CD14-positive monocyte (primary cell): ENCODE data around the gene SULF2. TPM values are rescaled to one million over a fixed set of nuclear protein-coding genes. Genes with fewer than 3 reads are reported as not detected.

Experiments used
- DNase-seq, 3 donors: peaks; one replicate each; pipeline ENCODE4 v3.0.0-alpha.2; 2011 to 2022
- H2AFZ ChIP-seq: 2 replicates; pipeline ENCODE4 v1.6.0; 2012; ENCODE audit warnings: mild to moderate bottlenecking, low read depth, low read length, inconsistent platforms; ENCODE audit not compliant: insufficient read depth, poor library complexity, severe bottlenecking
- H3K27ac ChIP-seq, 2 donors: 1 replicate in 1 of 2; 2 replicates in 1 of 2; pipeline ENCODE4 v1.5.1; 2012 to 2013; ENCODE audit warnings: low read length in 2 of 2, control low read depth in 1 of 2, inconsistent platforms in 1 of 2, low read depth in 1 of 2, mild to moderate bottlenecking in 1 of 2
- H3K27me3 ChIP-seq, 2 donors: one replicate each; pipeline versions ENCODE4 v1.6.0 to v1.6.1; 2011 to 2013; ENCODE audit warnings: low read length in 2 of 2; ENCODE audit not compliant: control insufficient read depth in 2 of 2, insufficient read depth in 2 of 2
- H3K36me3 ChIP-seq, 2 donors: replicated peaks in 1 of 2; 1 replicate in 1 of 2; 2 replicates in 1 of 2; pipeline versions ENCODE4 v1.5.1 to v1.6.1; 2012 to 2013; ENCODE audit warnings: low read length in 2 of 2, control low read depth in 1 of 2, inconsistent platforms in 1 of 2, mild to moderate bottlenecking in 1 of 2; ENCODE audit not compliant: insufficient read depth in 2 of 2, control insufficient read depth in 1 of 2
- H3K4me1 ChIP-seq, 2 donors: 1 replicate in 1 of 2; 2 replicates in 1 of 2; pipeline versions ENCODE4 v1.5.1 to v1.6.1; 2012 to 2013; ENCODE audit warnings: low read length in 2 of 2, control low read depth in 1 of 2, inconsistent platforms in 1 of 2, mild to moderate bottlenecking in 1 of 2, moderate library complexity in 1 of 2; ENCODE audit not compliant: insufficient read depth in 2 of 2, control insufficient read depth in 1 of 2
- H3K4me2 ChIP-seq: replicated peaks from 2 replicates; pipeline ENCODE3; 2012; ENCODE audit warnings: low read length, moderate library complexity, mild to moderate bottlenecking; ENCODE audit not compliant: poor library complexity, severe bottlenecking; ENCODE audit errors: extremely low read depth
- H3K4me3 ChIP-seq, 3 experiments: fragments of 200-600 bp in 1 of 3; sonication (generic) in 1 of 3; replicated peaks in 1 of 3; 1 replicate in 2 of 3; 2 replicates in 1 of 3; pipeline ENCODE4 v1.5.1; 2011 to 2013; ENCODE audit warnings: low read length in 3 of 3, mild to moderate bottlenecking in 3 of 3, control low read depth in 2 of 3, low read depth in 2 of 3, inconsistent platforms in 1 of 3, moderate library complexity in 1 of 3
- H3K79me2 ChIP-seq: 2 replicates; pipeline ENCODE4 v1.6.0; 2012; ENCODE audit warnings: mild to moderate bottlenecking, control low read depth, inconsistent platforms, low read length, moderate library complexity; ENCODE audit not compliant: insufficient read depth
- H3K9ac ChIP-seq: 2 replicates; pipeline ENCODE4 v1.6.0; 2017; ENCODE audit warnings: low read length, mild to moderate bottlenecking; ENCODE audit not compliant: insufficient read depth, poor library complexity, severe bottlenecking
- H3K9me3 ChIP-seq, 2 donors: replicated peaks in 1 of 2; 1 replicate in 1 of 2; 2 replicates in 1 of 2; pipeline versions ENCODE4 v1.5.1 to v1.6.1; 2012 to 2013; ENCODE audit warnings: low read length in 2 of 2, control low read depth in 1 of 2; ENCODE audit not compliant: control insufficient read depth in 1 of 2, insufficient read depth in 1 of 2
- H4K20me1 ChIP-seq: 2 replicates; pipeline ENCODE4 v1.6.0; 2012; ENCODE audit warnings: mild to moderate bottlenecking, low read length, control low read depth, moderate library complexity; ENCODE audit not compliant: insufficient read depth
- H3K27ac Mint-ChIP-seq, 7 donors: one replicate each; pipeline ENCODE4 v1.8.0; 2020; ENCODE audit warnings: mild to moderate bottlenecking in 7 of 7, mixed read lengths in 7 of 7, moderate library complexity in 6 of 7, inconsistent platforms in 2 of 7
- H3K27me3 Mint-ChIP-seq, 3 donors: one replicate each; pipeline ENCODE4 v1.8.0; 2021 to 2022; ENCODE audit warnings: low read depth in 3 of 3, mild to moderate bottlenecking in 3 of 3, mixed read lengths in 3 of 3, moderate library complexity in 3 of 3, inconsistent platforms in 1 of 3
- H3K36me3 Mint-ChIP-seq, 2 donors: one replicate each; pipeline ENCODE4 v1.8.0; 2020; ENCODE audit warnings: mixed read lengths in 2 of 2, inconsistent platforms in 1 of 2, mild to moderate bottlenecking in 1 of 2
- H3K4me1 Mint-ChIP-seq: one replicate; pipeline ENCODE4 v1.8.0; 2020; ENCODE audit warnings: mild to moderate bottlenecking, mixed read lengths
- H3K4me3 Mint-ChIP-seq, 2 donors: one replicate each; pipeline ENCODE4 v1.8.0; 2020; ENCODE audit warnings: mild to moderate bottlenecking in 2 of 2, mixed read lengths in 2 of 2, moderate library complexity in 1 of 2
- H3K9me3 Mint-ChIP-seq, 7 donors: one replicate each; pipeline ENCODE4 v1.8.0; 2020 to 2022; ENCODE audit warnings: mixed read lengths in 7 of 7, mild to moderate bottlenecking in 6 of 7, moderate library complexity in 6 of 7, inconsistent platforms in 2 of 7
- WGBS: methylation state at CpG from one replicate; pipeline ENCODE4 v1.1.5; 2013; ENCODE audit warnings: missing lambda C conversion rate; ENCODE audit not compliant: insufficient coverage; 5-methylcytosine and 5-hydroxymethylcytosine counted together
- intact Hi-C, 2 donors: fragments of 100-400 bp; cut with micrococcal nuclease; formaldehyde crosslinking; loops; one replicate each; pipeline versions ENCODE4 v1.15.0 to v1.15.1; 2023
- polyA plus RNA-seq, 3 donors: library from polyadenylated mRNA; depleted of rRNA in 1 of 3; unstranded in 2 of 3; stranded (reverse) in 1 of 3; fragments of 300-500 nt in 2 of 3; fragments of >200 nt in 1 of 3; fragmentation: Illumina TruSeq in 2 of 3; gene quantifications; 1 replicate in 2 of 3; 2 replicates in 1 of 3; pipeline ENCODE4 v1.2.3, GENCODE V29; 2012 to 2021
- TF ChIP-seq, protein P1 (sequence below): fragments of 200-600 bp; IDR thresholded peaks from one replicate; pipeline ENCODE4 v1.8.0; 2022; ENCODE audit warnings: antibody characterized with exemption, mild to moderate bottlenecking

SULF2 gene
- polyA plus RNA-seq, 3 donors = 60.3 to 156 (median 75.5) TPM

DNA sequence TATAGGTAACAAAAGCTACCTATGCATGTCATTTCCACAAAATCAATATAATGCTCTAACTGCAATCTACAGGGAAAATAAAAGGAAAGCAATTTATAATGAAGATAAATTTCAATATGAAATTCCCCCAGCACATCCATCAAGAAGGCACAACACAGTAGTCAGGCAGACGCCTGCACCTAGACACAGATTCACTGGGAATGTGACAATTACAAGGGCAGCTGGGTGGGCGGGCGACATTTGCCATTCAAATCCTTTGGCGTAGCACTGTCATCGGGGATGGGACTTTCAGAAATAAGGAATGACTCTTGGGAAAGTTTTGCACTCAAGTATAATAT is 60.4 kb downstream of the SULF2 start:
- peaks cover 0 to 3% (median 0%) of the 10 kb centered on the region in 3 donors for H3K27me3 Mint-ChIP-seq
- H3K4me1 Mint-ChIP-seq = peaks cover 59% of the 10 kb centered on the region
- Histone ChIP-seq H3K36me3 (peaks cover 5 to 47% of the 10 kb centered on the region in 2 donors), H2AFZ (no peak overlapping the region), H3K4me3 (no peak overlapping the region), H3K9ac (no peak overlapping the region), H3K9me3 (no peaks in the 10 kb centered on the region), H3K27ac (no peak overlapping the region), H3K4me2 (no peak overlapping the region), H3K4me1 (peaks cover 46 to 54% of the 10 kb centered on the region in 2 donors), H3K27me3 (no peaks in the 10 kb centered on the region), H3K79me2 (peaks cover 35% of the 10 kb centered on the region), H4K20me1 (peaks cover 55% of the 10 kb centered on the region)
- H3K9me3 Mint-ChIP-seq = peaks cover 0 to 4% (median 0%) of the 10 kb centered on the region in 7 donors
- TF ChIP-seq, protein P1, sequence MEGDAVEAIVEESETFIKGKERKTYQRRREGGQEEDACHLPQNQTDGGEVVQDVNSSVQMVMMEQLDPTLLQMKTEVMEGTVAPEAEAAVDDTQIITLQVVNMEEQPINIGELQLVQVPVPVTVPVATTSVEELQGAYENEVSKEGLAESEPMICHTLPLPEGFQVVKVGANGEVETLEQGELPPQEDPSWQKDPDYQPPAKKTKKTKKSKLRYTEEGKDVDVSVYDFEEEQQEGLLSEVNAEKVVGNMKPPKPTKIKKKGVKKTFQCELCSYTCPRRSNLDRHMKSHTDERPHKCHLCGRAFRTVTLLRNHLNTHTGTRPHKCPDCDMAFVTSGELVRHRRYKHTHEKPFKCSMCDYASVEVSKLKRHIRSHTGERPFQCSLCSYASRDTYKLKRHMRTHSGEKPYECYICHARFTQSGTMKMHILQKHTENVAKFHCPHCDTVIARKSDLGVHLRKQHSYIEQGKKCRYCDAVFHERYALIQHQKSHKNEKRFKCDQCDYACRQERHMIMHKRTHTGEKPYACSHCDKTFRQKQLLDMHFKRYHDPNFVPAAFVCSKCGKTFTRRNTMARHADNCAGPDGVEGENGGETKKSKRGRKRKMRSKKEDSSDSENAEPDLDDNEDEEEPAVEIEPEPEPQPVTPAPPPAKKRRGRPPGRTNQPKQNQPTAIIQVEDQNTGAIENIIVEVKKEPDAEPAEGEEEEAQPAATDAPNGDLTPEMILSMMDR = no peak
- no CpG with 5 or more reads among the region's 5 CpGs for WGBS
- no peak overlapping the region for H3K4me3 Mint-ChIP-seq
- intact Hi-C loops = loop anchor here (2.0 to 5.0 kb wide), 4 partner anchors 42 to 896 kb away; no protein-coding TSS in a partner anchor
- peaks cover 65 to 88% of the 10 kb centered on the region in 2 donors for H3K36me3 Mint-ChIP-seq
- no peak for DNase-seq
- H3K27ac Mint-ChIP-seq = peak overlapping the region in 2 of 7 donors; percentile 36 to 46

DNA sequence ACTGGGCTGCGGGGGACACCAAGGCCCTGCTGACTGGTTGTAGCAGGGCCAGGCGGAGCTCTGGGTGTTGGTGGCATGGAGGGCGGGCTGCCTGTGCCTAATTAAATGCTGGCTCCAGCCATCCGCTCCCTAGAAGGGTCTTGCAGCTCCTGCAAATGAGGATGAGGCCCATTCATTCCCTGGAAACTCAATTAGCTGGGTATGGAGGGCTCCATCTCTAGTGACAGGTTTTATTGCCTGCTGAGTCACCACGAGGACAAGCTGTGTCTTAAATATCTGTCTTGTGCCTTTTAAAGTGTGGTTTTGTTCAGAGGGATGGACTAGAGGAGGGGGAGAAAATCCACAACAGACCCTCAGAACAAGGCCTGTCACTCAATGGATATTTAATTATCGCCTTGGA is 60.9 kb downstream of the SULF2 start:
- Histone ChIP-seq H3K4me1 (peaks cover 42 to 49% of the 10 kb centered on the region in 2 donors), H3K36me3 (peaks cover 5 to 51% of the 10 kb centered on the region in 2 donors), H4K20me1 (peaks cover 59% of the 10 kb centered on the region), H3K4me3 (no peak overlapping the region), H2AFZ (no peak overlapping the region), H3K9me3 (no peaks in the 10 kb centered on the region), H3K4me2 (no peak overlapping the region), H3K27ac (no peak overlapping the region), H3K9ac (no peak overlapping the region), H3K79me2 (peaks cover 31% of the 10 kb centered on the region), H3K27me3 (no peaks in the 10 kb centered on the region)
- H3K4me1 Mint-ChIP-seq = peaks cover 54% of the 10 kb centered on the region
- no peak overlapping the region for H3K27ac Mint-ChIP-seq
- intact Hi-C loops = loop anchor here (2.0 kb wide), 2 partner anchors 44 to 896 kb away; no protein-coding TSS in a partner anchor
- peaks cover 65 to 85% of the 10 kb centered on the region in 2 donors for H3K36me3 Mint-ChIP-seq
- no peak for DNase-seq
- peaks cover 0 to 4% (median 0%) of the 10 kb centered on the region in 7 donors for H3K9me3 Mint-ChIP-seq
- TF ChIP-seq, protein P1 = no peak
- H3K4me3 Mint-ChIP-seq = no peak overlapping the region
- 84% methylated on average over 4 of the region's 6 CpGs for WGBS
- peaks cover 0 to 3% (median 0%) of the 10 kb centered on the region in 3 donors for H3K27me3 Mint-ChIP-seq
